ENCODE measurements around the gene CASQ2. TPM values are rescaled to one million over a fixed set of nuclear protein-coding genes. Genes with fewer than 3 reads are reported as not detected.

Gene CASQ2
- total RNA-seq, 1 donor, result not detected

DNA sequence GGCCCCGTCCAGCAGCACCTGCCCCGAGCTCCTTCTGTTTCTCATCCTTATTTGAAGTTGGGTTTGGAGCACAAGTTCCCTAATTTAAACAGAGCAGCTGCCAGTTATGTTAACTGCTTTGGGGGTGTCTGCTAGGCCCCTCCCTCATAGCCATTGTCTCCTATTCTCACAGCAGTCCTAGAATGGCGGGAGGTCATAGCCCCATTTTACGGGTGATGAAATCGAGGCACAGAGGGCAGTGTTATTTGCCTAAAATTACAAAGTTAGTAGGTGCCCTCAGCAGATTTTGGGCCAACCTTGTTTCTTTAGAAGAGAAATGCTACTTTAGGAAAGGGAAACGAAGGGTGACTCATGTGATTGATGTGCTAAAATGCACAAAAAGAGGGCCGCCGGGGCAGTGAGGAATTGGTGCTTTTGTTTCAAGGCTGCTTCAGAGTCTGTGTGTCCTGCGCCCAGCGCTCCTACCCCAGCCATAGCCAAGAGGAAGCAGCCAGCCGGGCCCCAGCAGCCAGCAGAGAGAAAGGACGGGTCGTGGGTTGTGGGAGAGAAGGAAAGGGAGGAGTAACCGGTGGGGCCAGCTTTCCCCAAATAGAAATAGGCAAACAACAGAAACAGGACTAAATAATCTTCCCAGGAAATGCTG is 113.7 kb downstream of the CASQ2 start:
- no peak for DNase-seq (ENCODE audit: low read depth)
- no peak overlapping the region for H3K4me3 ChIP-seq (ENCODE audit: low read depth, low read length)
- TF ChIP-seq, protein P1, sequence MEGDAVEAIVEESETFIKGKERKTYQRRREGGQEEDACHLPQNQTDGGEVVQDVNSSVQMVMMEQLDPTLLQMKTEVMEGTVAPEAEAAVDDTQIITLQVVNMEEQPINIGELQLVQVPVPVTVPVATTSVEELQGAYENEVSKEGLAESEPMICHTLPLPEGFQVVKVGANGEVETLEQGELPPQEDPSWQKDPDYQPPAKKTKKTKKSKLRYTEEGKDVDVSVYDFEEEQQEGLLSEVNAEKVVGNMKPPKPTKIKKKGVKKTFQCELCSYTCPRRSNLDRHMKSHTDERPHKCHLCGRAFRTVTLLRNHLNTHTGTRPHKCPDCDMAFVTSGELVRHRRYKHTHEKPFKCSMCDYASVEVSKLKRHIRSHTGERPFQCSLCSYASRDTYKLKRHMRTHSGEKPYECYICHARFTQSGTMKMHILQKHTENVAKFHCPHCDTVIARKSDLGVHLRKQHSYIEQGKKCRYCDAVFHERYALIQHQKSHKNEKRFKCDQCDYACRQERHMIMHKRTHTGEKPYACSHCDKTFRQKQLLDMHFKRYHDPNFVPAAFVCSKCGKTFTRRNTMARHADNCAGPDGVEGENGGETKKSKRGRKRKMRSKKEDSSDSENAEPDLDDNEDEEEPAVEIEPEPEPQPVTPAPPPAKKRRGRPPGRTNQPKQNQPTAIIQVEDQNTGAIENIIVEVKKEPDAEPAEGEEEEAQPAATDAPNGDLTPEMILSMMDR (IDR thresholded peaks at IDR 0.05; ENCODE audit: insufficient read depth, low read depth, low read length), result no peak

DNA sequence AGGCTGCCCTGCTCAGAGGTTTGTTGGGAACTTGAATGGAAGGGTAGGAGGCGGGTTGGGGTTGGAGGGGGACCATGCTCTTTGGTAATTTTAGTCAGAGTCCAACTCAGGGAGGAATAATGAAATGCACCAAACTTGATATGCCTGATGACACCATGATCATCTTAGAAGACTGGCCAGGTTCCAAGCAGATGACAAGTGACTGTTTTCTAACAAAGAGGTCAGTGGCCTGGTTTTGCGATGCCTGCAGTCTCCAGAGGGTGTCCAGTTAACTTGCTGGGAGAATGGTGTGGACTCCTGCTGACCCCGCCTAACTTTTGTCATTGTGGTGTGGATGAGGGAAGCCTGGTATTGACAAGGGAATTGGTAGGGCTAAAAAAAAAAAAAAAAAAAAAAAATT is 114.4 kb downstream of the CASQ2 start:
- TF ChIP-seq, protein P1 (IDR thresholded peaks at IDR 0.05; ENCODE audit: insufficient read depth, low read depth, low read length), result no peak
- DNase-seq (ENCODE audit: low read depth), result no peak
- H3K4me3 ChIP-seq (ENCODE audit: low read depth, low read length), result no peak overlapping the region

DNA sequence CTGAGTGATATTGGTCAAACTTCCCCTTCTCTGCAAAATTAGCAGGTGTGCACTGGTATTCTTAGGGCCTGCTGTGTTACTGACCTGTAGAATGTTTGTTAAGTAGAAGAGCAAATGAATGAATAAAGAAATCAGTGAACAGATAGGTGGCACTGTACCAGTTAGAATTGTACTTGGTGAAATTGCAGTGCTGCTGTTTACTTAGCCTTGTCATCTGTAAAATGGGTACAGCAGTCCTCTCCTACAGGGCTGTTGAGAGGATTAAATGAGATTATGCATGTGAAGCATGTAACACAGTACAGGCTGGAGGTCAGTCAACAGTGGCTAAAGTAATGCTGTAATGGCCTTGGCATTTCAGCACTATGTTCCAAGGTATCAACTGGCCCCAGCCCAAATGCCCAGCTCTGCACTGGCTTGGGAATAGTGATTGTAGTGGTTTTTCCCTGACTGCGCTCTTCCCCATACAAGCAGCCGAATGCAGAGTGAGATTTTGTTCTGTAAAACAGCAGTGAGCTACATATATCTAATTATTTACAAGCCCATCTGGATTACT is 116.2 kb downstream of the CASQ2 start:
- no peak overlapping the region for H3K4me3 ChIP-seq (ENCODE audit: low read depth, low read length)
- TF ChIP-seq, protein P1 (IDR thresholded peaks at IDR 0.05; ENCODE audit: insufficient read depth, low read depth, low read length), result no peak
- DNase-seq (ENCODE audit: low read depth), result no peak

DNA sequence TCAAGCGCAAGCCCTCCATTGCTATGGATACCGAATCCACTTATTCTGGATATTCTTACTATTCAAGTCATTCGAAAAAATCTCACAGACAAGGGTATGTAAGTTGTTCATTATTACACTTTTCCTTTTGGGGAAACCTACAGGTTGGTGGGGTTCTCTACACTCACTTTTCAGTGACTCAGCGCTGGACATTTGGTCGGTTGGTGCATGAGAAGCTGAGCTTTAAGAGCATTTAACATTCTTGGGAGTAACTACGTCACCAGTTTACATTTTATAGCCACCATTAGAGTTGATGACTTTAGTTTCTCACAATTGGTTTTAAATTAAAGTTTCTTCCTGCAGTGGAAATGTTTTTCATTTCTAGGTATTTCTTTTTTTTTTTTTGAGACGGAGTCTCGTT is 117.1 kb downstream of the CASQ2 start:
- DNase-seq (ENCODE audit: low read depth), result no peak
- H3K4me3 ChIP-seq (ENCODE audit: low read depth, low read length), result no peak overlapping the region
- TF ChIP-seq, protein P1 (IDR thresholded peaks at IDR 0.05; ENCODE audit: insufficient read depth, low read depth, low read length), result no peak

DNA sequence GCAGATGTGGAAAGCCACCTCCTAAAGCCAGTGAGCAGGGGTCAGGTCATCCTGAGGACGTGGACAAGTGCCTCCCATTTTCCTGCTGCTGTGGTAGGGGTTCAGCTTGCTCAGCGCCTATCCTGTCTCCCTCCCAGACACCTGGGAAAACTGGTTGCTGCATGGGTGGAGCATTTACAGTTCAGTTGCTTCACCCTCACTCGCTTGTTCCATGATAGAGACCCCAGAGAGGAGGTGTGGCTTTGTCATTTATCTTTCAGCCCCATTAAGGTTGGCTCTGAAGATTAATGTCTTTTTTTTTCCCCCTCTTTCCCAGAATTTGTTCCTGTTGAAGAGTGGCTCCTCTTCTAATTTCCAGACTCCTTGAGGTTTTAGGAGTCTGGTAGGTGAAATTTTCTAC is 117.6 kb downstream of the CASQ2 start:
- no peak for DNase-seq (ENCODE audit: low read depth)
- TF ChIP-seq, protein P1 (IDR thresholded peaks at IDR 0.05; ENCODE audit: insufficient read depth, low read depth, low read length), result no peak
- H3K4me3 ChIP-seq (ENCODE audit: low read depth, low read length), result no peak overlapping the region

Other genes with a start within 250 kb of the CASQ2 start
- gene VANGL1, start 126.7 kb downstream of the CASQ2 start, total RNA-seq, result 8.7 and 10.8 TPM in 2 replicates
- under 0.01 TPM in 2 replicates for gene NHLH2, start 72.4 kb upstream of the CASQ2 start, total RNA-seq
- 7.8 and 9.3 TPM in 2 replicates for gene SLC22A15, start 207.8 kb upstream of the CASQ2 start, total RNA-seq